PFSK-1 (cell line): ENCODE data around the gene DDN.
A peak's percentile ranks its signal among the peaks of the same experiment; 100 is the strongest.

ENCODE experiments used
- FOXP2 ChIP-seq: optimal IDR thresholded peaks from 2 replicates; pipeline ENCODE3; 2011; ENCODE audit warnings: borderline replicate concordance, control low read depth, inconsistent platforms; ENCODE audit not compliant: insufficient read depth; ENCODE audit errors: extremely low read length, extremely low read depth
- POLR2AphosphoS5 ChIP-seq: IDR thresholded peaks from 2 replicates; pipeline ENCODE4 v1.6.1; 2012; ENCODE audit warnings: low read depth, mild to moderate bottlenecking, control low read depth, low read length, moderate library complexity
- SIN3A ChIP-seq: IDR thresholded peaks from 2 replicates; pipeline ENCODE4 v1.6.1; 2012; ENCODE audit warnings: mild to moderate bottlenecking, low read length, moderate library complexity, borderline replicate concordance; ENCODE audit not compliant: insufficient read depth
- TAF1 ChIP-seq: IDR thresholded peaks from 2 replicates; pipeline ENCODE4 v1.6.1; 2012; ENCODE audit warnings: low read length, control low read depth, borderline replicate concordance; ENCODE audit not compliant: insufficient read depth
- TF ChIP-seq, protein P1 (sequence below), 2 experiments: IDR thresholded peaks; 2 replicates each; pipeline versions ENCODE4 v1.6.1 to v1.8.0; 2011 to 2012; ENCODE audit warnings: low read depth in 2 of 2, low read length in 2 of 2, control low read depth in 1 of 2, inconsistent platforms in 1 of 2, mild to moderate bottlenecking in 1 of 2, moderate library complexity in 1 of 2; ENCODE audit not compliant: insufficient read depth in 1 of 2

DDN gene

GRCh38 chr12:49022558-49023178 lies 23.5 kb upstream of the DDN start:
- TF ChIP-seq, protein P1, sequence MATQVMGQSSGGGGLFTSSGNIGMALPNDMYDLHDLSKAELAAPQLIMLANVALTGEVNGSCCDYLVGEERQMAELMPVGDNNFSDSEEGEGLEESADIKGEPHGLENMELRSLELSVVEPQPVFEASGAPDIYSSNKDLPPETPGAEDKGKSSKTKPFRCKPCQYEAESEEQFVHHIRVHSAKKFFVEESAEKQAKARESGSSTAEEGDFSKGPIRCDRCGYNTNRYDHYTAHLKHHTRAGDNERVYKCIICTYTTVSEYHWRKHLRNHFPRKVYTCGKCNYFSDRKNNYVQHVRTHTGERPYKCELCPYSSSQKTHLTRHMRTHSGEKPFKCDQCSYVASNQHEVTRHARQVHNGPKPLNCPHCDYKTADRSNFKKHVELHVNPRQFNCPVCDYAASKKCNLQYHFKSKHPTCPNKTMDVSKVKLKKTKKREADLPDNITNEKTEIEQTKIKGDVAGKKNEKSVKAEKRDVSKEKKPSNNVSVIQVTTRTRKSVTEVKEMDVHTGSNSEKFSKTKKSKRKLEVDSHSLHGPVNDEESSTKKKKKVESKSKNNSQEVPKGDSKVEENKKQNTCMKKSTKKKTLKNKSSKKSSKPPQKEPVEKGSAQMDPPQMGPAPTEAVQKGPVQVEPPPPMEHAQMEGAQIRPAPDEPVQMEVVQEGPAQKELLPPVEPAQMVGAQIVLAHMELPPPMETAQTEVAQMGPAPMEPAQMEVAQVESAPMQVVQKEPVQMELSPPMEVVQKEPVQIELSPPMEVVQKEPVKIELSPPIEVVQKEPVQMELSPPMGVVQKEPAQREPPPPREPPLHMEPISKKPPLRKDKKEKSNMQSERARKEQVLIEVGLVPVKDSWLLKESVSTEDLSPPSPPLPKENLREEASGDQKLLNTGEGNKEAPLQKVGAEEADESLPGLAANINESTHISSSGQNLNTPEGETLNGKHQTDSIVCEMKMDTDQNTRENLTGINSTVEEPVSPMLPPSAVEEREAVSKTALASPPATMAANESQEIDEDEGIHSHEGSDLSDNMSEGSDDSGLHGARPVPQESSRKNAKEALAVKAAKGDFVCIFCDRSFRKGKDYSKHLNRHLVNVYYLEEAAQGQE (IDR thresholded peaks at IDR 0.05; ENCODE audit: insufficient read depth in 1 of 2, low read depth in 2 of 2, low read length in 2 of 2): no peak
- TF ChIP-seq SIN3A (no peak), FOXP2 (no peak), TAF1 (no peak), POLR2AphosphoS5 (no peak)

DNA sequence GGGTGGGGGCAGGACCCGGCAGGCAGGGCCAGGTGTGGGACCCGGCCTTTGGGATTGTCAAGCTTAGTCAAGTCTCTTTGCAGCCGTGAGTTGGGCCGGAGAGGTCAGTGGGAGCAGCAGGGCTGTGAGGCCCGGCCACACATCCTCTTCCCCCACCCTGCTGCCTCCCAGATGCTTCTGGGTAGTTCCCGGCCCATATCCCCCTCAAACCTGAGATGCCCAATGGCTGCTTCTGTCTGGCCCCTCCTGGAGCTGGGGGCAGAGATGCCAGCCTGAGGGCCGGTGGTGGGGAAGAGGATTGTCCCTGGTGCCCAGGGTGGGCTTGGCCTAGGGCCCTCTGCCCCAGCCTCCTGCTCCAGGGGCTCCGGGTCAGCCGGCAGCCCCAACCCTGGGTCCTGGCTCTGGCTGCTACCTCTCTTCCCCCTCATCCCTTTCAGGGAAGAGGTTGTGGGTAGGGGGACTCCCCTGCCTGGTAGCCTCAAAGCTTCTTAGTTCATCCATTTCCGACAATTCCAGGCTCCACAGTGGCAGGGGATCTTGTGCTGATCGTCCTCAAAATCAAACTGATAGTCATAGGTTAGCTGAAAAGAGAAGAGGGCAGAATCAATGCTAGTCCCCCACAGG lies 22.2 kb upstream of the DDN start:
- TF ChIP-seq FOXP2 (no peak), SIN3A (no peak), POLR2AphosphoS5 (no peak), TAF1 (no peak)
- TF ChIP-seq, protein P1 (IDR thresholded peaks at IDR 0.05; ENCODE audit: insufficient read depth in 1 of 2, low read depth in 2 of 2, low read length in 2 of 2): no peak

DNA sequence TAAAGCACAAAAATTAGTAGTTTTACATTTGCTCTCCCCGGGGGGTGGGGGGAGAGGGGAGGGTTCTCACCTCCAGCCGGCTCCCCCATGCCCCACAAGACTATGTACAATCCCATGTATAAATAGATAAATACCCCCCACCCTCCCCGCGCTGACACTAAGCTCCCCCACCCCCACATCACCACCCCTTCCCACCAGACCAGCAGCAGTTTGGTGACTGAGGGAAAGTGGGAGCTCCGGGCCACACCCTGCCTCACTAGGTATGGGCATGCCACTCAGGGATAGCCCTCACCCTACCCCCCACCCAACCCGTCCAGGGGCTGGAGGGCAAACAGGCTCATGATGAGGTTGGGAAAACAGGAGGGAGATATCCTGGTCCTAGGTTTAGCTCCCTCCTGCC lies 21.3 kb upstream of the DDN start:
- TF ChIP-seq SIN3A (no peak), FOXP2 (no peak), POLR2AphosphoS5 (no peak), TAF1 (no peak)
- TF ChIP-seq, protein P1 (IDR thresholded peaks at IDR 0.05; ENCODE audit: insufficient read depth in 1 of 2, low read depth in 2 of 2, low read length in 2 of 2): no peak

DNA sequence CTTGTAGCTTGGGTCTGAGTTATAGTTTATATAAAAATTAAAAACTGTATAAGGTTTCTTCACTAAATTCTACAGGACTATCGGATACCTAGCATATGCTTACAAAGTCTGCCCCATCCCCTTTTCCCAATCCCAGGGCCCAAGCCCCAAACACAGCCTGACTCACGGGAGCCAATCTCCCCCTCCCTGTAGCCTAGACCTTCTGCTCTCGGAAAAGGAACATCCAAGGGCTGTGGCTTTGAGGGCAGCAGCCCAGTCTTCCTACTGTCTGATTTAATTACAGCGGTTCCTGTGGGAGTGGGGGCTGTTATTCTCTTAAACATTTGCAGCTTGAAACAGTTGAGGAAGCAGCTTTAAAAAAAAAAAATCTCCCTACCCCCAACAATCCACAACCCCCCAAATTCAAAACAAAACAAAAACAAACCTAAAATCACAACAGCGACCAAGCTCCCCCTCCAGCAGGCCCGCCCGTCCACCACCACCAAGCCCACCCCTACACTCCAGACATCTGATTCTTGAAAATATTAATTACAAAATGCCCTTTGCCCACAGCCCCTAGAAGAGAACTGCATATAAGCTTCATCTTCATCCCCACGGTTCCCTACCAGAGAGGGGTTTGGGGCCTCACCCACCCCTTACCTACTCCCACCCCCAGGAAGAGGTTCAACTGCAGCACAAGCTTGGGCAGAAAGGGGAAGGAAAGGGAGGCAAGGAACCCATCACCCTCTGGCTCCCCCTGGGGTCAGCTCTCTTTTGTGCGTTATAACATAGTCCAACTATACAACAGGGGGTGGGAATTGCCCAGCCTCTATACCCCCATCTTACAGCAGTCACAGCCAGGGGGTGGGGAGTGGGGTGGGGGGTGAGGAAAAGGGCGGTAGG lies 20.5 kb upstream of the DDN start:
- no peak for TF ChIP-seq POLR2AphosphoS5
- TF ChIP-seq, protein P1 (IDR thresholded peaks at IDR 0.05; ENCODE audit: insufficient read depth in 1 of 2, low read depth in 2 of 2, low read length in 2 of 2): peak in 1 of 2 experiments; percentile 57; a peak in 1 of 4 replicates
- TF ChIP-seq SIN3A: 0 out of 2 replicates have a peak, but pooled peaks have one; percentile 18
